HG02798 (cell line): ENCODE results near the gene KIF1A.

Source experiments
- ATAC-seq: cut with Tn5 transposase; IDR thresholded peaks from one replicate; pipeline ENCODE4 v1.9.1; 2021; ENCODE audit warnings: mild to moderate bottlenecking; ENCODE audit not compliant: unreplicated experiment, poor library complexity

The KIF1A gene

DNA sequence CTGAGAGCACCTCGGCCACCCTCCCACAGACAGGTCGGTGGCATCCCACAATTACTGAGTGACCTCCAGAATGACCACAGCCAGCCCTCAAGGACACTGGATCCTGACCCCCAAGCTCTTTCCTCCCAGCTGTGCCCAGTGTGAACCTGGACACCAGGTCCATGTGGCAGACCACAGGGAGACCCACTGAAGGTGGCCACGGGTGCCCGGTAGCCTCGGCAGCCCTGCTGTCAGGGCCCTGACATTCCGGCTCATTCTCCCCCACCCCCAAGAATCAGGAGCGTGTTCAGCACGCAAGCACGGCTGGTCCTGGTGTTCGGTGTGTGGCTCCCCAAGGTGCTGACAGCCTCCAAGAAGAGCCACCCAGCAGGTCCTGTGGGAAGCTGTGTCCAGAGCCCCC is 95.6 kb downstream of the KIF1A start:
- ATAC-seq = no peak

DNA sequence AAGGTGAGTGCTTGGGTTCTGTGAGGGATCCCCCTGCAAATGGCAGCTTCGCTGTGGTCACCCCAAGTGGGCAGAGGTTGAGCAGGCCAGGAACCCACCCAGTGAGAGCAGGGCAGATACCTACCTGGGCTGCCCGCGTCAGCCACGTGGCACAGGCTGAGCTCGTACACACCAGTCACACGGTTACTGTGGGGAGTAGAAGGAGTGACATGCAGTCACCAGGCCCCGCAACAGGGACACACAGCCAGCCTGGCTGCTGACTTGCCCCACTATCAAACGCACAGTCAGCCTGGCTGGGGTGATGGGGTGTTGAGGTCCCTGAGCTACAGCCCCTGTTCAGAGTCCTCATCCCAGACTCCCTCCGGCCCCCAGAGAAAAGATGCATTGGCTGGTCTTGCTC is 96.2 kb downstream of the KIF1A start:
- no peak for ATAC-seq

DNA sequence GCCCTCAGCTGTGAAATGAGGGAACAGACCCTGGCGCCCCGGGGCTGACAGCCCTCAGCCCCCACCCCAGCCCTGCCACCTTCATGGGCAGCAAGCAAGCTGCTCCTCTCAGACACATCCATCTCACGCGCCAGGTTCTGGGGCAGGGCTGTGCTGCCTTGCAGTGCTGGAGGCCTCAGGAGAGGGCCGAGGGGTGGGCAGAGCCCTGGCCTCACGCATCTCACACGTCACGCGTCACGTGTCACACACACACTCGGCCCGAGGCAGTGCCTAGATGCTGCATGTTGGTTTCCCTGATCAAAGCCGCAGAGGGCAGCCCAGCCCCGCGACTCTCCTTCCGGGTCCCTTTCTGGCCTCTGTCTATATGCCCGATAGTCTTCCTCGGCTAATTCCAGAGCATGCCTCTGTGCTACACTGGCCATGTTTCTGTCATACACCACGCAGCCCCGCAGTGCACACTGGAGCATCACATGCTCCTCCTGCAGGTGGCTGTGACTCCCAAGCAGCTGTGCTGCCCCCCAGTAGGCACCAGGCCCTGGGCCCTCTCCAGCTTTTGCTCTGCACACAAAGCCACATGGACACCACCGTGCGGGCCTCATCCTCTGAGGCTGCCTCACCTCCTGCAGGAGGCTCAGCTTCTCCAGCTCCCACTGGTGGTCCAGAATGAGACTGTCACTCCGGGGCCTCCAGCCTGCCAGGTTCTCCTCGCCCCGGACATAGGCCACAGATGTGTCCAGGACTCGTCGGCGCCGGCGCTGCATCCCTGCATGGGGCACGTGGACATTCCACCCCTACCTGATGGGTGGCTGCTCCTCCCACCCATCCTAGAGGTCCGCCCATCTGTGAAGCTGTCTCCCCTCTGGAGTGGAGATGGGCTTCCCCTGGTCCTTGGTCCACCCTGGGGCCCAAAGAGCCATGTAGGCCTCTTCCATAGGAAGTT is 97.0 kb downstream of the KIF1A start:
- no peak for ATAC-seq

DNA sequence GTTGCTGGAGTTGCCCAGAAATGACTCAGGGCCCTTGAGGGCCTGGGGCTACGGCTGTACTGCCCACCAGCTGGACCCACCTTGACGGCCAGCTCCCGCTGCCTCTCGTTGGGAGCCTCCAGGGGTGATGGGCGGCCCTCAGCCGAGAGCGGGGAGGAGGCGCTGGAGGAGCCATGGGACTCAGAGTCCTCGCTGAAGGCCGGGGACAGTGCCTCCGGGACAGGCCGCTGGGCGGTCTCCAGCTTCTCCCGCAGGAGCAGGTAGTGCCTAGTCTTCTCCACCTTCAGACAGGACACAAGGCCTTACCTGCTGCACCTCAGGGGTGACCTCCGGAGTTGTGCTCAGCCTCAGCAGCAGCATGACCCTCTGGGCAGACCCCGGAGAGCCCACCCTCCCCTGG is 97.6 kb downstream of the KIF1A start:
- no peak for ATAC-seq

DNA sequence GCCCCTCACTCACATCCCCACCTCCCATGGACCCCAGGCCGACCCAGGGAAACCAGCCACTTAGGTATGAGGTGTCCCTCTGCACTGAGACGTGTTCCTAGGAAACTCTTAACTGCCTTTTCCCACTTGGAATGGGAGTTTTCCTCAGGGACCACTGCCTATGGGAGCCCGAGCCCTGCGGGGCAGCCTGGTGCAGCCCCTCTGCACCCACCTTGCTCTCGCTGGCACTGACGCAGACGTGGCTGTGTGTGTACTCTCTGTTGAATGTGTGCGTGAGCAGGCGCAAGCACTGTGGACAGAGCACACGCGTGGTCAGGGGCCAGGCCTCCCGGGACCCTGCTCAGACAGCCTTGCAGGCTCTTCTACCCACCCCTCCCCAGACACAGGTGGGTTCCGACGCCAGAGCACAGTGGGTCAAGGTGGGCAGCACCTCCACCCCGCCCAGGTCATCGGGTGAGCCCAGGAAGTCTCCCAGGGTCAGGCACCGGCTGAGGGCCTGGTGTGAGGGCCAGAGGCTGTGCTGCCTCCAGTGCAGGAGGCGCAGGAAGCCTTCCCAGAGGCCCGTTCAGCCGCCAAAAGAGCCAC is 98.3 kb downstream of the KIF1A start:
- no peak for ATAC-seq

DNA sequence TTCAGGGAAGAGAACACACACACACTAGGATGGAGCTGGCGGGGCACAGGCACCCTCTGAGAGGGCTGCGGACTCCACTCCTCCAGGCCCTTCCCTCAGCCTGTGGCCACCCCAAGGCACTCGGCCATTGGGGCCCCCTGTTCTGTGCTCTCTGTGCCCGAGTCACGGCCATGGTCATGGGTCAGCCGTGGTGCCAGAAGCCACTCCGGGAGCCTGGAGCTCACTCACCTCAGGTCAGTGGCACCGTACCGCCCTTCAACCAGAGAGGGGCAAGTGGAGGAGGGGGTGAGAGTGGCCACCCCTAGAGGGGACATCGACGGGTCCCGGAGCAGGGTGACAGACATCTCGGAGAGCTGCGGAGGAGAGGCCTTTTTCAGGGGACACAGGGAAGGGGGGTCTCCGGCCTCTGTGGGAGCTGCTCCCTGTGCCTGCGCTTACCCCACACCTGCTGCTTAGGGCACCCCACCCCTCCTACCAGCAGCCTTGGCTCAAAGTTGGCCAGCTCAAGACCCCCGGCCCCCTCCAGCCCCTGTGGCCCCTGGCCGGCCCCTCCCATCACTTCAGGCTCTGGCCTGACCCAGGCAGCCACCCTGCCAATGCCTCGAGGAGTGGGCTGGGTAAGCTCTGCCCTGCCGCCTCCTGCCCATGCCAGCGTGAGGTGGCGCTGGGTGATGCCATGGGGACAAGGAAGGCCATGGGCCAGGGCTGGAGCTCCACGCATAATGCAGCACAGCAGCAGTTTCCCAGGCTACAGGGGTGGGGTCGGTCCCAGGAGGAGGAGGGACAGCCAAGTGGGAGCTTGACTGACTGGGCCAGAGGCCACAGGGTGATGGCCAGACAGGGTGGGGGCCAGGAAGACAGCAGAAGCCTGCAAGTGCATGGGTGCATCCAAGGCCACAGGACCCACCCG is 99.1 kb downstream of the KIF1A start:
- ATAC-seq = no peak

DNA sequence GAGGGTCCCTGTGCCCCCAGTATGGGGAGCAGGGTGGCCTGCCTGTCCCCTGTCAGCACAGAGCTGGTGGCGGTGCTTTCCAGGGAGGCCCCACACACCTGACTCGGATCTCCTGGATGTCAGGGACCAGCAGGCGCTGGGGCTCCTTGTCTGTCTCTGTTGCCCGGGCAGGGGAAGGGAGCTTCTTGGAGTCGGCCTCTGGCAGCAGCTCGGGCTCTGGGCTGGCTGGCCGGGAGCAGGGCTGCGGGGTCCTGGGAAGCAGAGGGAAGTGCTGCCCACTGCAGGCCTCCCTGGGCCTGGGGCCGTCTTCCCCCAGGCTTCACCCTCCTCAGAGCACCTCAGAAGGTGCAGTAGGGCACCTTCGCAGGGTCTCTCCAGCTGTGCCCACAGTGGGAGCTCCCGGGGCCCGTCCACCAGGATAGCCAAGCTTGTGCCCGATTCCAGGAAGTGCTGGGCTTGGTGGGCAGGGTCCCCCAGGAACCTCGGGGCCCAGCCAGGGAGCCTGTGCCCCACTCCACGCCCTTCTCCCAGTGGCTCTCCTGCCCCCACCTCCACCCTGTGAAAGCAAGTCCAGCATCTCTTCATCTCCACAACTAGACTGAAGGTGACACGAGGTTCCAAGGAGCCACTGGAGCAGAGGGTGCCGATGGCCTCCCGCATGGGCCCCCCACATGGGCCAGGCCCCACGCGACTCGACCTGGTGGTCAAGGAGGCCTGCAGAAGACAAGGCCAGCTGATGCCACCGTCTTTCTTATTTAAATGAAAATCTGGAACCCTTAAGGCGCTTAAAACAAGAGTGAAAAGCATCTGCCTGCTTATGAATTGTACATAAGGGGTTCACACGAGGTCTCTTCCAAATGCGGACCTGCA is 100.1 kb downstream of the KIF1A start:
- ATAC-seq = no peak

DNA sequence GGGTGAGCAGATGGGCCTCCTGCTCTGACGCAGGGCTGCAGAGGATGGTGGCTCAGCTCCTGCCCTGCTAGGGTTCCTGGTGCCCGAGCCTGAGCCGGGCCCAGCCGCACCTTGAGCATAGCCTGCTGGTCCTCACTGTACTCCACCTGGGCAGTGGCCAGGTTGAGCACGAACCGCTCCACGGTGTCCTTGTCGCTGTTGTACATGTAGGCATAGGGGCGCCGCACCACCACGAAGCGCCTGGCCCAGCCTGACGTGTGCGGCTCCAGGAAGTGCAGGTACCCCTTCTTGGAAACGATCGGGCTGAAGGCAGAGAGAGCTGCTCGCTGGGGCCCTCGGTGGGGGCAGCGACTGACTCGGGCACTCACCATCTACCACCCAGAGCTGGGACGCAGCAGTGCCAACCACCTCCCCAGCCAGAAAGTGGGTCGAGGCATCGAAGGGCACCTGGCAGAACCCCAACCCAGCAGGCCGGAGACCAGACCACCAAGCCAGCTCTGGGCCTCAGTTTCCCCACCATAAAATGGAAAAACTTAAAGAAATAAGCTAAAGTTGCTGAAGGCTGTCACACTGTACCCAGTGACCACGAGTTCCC is 101.0 kb downstream of the KIF1A start:
- ATAC-seq = no peak

DNA sequence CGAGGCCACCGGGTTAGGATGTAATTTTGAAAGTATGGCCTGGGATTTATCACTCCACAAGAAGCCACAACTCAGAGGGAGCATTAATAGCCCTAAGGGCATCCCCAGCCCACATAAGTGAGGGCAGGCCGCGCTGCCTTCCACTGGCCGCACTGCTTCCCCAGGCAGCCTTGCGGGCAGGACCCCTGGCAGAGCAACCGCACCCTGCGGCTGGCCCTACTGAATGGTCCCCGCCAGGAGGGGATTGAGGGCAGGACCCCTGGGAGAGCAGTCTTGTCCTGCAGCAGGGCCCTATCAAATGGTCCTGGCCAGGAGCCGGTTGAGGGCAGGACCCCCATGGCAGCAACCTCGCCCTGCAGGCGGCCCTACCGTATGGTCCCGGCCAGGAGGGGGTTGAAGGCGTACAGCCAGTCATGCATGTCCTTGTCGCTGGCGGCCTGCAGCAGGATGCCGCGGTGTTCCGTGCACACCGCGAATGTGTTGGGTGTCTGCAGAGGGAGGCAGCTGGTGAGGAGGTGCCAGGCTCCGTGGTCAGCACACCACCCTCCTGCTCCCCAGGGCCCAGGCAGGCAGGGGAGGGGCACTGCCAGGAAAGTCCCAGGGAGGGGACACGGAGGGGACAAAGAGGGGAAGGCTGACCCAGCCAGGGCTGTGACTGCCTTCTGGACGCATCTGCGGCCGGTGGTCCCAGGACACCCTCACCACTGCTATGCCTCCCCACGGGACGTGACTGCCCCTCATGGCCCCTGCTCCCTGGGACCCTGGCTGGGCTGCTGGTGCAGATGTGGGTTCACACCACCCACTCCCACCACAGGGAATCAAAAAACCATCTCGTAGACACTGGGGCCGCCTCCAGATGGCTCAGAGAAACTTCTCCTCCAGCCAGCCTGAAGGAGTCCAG is 102.1 kb downstream of the KIF1A start:
- ATAC-seq = no peak

DNA sequence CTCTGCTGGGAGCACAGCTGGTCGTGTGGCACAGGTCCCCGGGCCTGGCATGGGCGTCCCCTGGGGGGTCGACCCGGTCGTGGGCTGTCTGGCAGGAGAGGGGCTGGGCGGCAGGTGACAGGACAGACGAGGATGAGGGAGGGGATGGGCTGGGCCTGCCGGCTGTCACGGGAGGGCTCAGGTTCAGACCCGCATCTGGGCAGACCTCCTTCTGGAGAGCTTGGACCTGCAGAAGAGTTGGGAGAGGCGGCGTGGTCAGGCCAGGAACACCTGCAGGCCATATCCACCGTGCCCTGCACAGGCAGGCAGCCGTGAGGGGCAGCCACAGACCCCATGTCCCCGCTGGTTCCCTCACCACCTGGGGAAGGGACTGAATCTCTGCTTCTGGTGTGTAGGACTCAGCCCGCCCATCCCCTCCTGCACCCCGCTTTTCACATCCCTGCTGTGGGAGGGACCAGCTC is 102.8 kb downstream of the KIF1A start:
- no peak for ATAC-seq

DNA sequence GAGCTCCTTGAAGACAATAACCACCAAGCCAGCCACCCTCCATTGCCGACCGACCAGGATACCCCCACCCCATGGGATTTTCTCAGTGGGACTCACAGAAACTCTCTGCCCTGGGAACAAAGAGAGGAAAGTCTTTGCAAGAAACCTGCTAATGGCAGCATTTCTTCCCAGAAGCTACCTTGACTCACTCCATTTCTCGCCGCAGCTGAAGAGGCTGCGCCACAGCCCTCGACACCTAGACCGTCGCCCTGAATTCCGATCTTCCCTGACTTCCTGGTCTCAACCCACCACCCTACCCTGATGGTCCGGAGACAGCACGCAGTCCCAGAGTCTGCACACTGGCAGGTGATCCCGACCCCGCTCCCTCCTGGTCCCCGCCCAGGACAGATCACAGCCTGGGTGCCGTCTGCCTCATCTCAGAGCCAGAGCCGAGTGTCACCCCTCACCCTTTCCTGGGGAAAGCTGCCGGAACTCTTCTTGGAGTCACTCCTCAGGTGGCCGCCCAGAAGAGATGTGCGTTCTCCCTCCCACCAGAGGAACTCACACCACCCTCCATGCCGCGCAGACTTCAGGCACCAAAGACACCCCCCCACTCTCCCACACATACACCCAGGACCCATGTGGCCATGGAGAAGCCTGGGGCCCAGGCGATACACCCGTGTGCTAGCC is 103.8 kb downstream of the KIF1A start:
- ATAC-seq = no peak

DNA sequence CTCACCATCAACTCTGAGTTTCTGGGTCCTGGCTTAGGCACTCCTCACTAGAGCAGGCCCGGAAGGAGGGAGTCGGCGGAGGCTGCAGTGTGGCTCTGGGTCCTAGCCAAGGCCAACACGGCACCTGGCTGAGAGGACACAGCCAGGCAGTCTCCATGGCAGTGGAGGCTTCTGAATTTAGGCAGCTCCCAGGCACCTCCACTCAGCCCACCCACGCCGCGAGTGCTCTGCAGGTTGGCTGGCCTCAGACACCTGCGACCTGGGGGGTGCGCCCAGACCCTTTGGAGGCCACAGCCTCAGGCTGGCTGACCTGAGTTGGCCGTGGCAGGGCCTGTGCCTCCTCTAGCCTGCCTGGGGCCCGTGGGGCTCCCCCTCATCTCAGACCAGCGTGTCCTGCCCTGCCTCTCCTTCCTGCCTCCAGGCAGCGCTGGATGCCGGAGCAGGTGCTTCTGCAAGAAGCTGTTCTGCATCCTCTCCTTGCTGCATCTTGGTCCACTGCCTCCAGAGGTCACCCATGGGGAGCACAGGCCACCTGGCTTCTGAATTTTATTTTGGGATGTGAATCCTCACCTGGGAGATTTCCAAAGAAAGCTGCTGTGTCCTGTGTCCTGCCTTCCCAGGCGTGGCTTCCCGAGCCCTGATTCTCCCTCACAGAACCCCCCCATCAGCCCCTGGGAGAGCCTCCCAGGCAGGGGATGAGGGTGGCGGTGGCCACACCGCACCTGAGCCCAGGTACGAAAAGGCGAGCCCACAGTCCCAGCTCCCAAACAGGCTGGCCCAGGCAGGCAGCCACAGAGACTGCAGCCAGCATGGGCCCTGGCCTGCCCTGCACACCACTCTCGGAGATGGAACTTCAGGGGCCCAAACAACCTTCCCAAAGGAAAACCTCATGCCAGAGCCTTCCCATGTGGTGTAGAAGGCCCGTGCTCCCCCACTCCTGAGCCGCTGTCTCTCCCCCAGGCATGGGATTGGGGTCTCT is 105.0 kb downstream of the KIF1A start:
- no peak for ATAC-seq

DNA sequence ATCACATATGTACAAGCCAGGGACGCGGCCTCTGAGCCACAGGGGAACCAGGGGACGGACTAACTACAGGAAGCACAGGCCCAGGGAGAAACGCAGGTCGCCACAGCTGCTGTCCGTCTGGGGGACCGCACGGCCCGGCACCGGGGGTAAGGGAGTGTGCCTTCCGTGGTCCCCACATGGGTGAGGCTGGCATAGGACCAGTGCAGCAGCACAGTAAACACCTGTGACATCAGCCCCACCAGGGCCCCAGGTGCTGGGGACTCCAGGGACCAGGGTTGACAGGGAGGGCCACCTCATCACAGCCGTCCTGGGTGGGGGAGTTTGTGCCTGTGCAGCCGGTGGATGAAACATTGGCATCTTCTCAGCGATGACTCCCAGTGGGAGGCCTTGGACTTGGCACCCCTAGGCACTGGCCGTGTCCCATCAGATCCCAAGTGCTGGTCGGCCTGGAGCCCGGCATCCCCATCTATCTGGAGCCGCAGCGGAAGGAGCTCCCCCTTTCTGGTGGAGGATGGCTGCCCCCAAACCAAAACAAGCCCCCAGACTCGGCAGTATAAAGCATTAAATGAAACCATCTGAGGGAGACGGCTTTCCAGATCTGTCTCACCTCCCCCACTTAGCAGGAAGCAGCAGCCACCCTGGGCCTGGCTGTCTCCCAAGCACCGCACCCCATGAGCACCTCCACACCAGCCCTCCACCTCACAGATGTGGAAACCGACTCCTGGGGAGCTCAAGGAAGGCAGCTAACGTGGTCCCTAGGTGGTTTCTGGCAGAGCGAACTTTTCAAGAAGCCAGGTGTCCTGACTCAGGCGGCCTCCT is 105.9 kb downstream of the KIF1A start:
- ATAC-seq = no peak

DNA sequence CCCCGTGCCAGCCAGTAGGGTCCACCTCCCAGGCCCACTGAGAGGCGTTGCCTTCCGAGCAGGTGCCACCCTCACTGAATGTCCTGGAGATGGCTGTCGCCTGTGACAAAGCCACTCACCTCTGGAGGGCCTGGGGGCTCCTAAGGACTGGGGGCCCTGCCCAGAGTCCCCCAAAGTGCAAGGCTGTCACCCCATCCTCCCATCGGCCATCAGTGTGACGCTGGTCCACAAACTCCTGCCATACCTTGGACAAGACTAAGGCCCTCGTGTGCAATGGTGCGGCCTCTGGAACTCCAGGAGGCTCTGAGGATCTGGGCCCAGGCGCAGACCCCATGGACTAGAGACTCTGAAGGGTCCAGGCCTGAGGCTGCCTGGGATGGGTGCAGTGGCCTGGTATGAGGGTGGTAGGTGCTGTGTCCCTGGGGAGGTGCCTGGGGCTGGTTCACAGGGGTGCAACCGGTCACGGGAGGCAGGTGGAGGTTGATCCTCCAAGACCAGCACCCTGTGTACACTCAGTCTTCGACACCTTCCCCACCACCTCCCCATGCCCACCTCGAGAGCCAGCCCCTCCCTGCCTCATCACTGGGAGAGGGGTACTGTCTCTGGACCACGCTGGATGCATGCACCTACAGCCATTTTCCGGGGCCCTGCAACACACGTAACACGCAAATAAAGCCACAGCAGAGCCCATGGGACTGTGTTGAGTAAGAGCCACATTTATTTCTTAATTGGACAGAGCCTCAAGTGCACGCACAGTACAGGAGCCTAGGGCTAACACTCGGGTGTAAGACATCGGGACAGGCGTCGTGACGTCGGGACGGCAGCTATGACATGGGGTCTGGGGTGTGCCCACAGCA is 106.7 kb downstream of the KIF1A start:
- ATAC-seq = no peak

DNA sequence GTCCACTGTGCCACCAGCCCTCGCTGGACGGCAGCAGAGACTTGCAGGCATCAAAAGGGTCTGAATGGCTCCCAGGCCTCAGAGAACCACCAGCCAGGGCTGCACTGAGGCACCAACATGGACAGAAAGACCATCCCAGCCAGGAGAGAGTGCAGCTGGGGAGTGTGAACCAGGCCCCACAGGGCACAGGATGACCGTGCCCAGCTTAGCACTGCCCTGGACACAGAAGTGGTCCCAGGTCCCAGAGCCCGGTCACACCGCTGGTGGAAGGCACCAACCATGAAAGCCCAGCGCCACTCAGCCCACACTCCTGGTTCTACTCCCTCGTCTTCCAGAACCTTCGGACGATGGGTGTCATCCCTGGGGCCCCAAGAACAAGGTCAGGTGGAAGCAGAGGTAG is 107.9 kb downstream of the KIF1A start:
- no peak for ATAC-seq
